ENCODE data around the gene FARP1.

Gene FARP1

GRCh38 chr13:98332222-98332621 is 189.3 kb downstream of the FARP1 start:
- Mint-ChIP-seq H3K9me3 (no peaks in the 10 kb centered on the region), H3K4me3 (no peak overlapping the region), H3K36me3 (no peaks in the 10 kb centered on the region), H3K4me1 (no peaks in the 10 kb centered on the region), H3K27ac (no peak overlapping the region)
- ATAC-seq (no peak), DNase-seq (ENCODE audit: low spot score in 2 of 2) (no peak)

GRCh38 chr13:98332691-98333090 is 189.8 kb downstream of the FARP1 start:
- Mint-ChIP-seq H3K36me3 (no peaks in the 10 kb centered on the region), H3K4me1 (no peaks in the 10 kb centered on the region), H3K9me3 (no peaks in the 10 kb centered on the region), H3K27ac (no peak overlapping the region), H3K4me3 (no peak overlapping the region)
- ATAC-seq (no peak), DNase-seq (ENCODE audit: low spot score in 2 of 2) (no peak)

- H3K9me3 Mint-ChIP-seq, result no peaks in the 10 kb centered on the region
Measured at GRCh38 chr13:98333486-98333885, 190.6 kb downstream of the FARP1 start.

GRCh38 chr13:98334620-98335205 is 191.8 kb downstream of the FARP1 start:
- DNase-seq (ENCODE audit: low spot score in 2 of 2), result no peak
- Mint-ChIP-seq H3K4me1 (no peaks in the 10 kb centered on the region), H3K9me3 (no peaks in the 10 kb centered on the region), H3K4me3 (no peak overlapping the region), H3K27ac (no peak overlapping the region), H3K36me3 (no peaks in the 10 kb centered on the region)
- ATAC-seq, result no peak

More at GRCh38 chr13:98333486-98333885, 190.6 kb downstream of the FARP1 start:
- DNase-seq (ENCODE audit: low spot score in 2 of 2), result no peak
- no peak overlapping the region for H3K27ac Mint-ChIP-seq
- H3K36me3 Mint-ChIP-seq, result no peaks in the 10 kb centered on the region
- H3K4me3 Mint-ChIP-seq, result no peak overlapping the region
- no peaks in the 10 kb centered on the region for H3K4me1 Mint-ChIP-seq
- ATAC-seq, result no peak

- Mint-ChIP-seq H3K9me3 (no peaks in the 10 kb centered on the region), H3K4me1 (no peaks in the 10 kb centered on the region), H3K36me3 (no peaks in the 10 kb centered on the region), H3K27ac (no peak overlapping the region), H3K4me3 (no peak overlapping the region)
- no peak for DNase-seq (ENCODE audit: low spot score in 2 of 2)
- ATAC-seq, result no peak
Measured at GRCh38 chr13:98335721-98336120, 192.8 kb downstream of the FARP1 start.

- Mint-ChIP-seq H3K36me3 (no peaks in the 10 kb centered on the region), H3K4me3 (no peak overlapping the region), H3K27ac (no peak overlapping the region), H3K9me3 (no peaks in the 10 kb centered on the region), H3K4me1 (no peaks in the 10 kb centered on the region)
- ATAC-seq (no peak), DNase-seq (ENCODE audit: low spot score in 2 of 2) (no peak)
Measured at GRCh38 chr13:98338310-98338709, 195.4 kb downstream of the FARP1 start.

- H3K4me3 Mint-ChIP-seq, result no peak overlapping the region
- no peaks in the 10 kb centered on the region for H3K36me3 Mint-ChIP-seq
- H3K4me1 Mint-ChIP-seq, result no peaks in the 10 kb centered on the region
- no peaks in the 10 kb centered on the region for H3K9me3 Mint-ChIP-seq
- DNase-seq (ENCODE audit: low spot score in 2 of 2), result no peak
- no peak overlapping the region for H3K27ac Mint-ChIP-seq
- ATAC-seq, result no peak
Measured at GRCh38 chr13:98339684-98340425, 197.0 kb downstream of the FARP1 start.

- H3K27ac Mint-ChIP-seq, result no peak overlapping the region
Measured at GRCh38 chr13:98342953-98343352, 200.1 kb downstream of the FARP1 start.

GRCh38 chr13:98343461-98343860 is 200.6 kb downstream of the FARP1 start:
- no peak overlapping the region for H3K4me3 Mint-ChIP-seq
- no peaks in the 10 kb centered on the region for H3K9me3 Mint-ChIP-seq
- H3K36me3 Mint-ChIP-seq, result no peaks in the 10 kb centered on the region
- no peak for ATAC-seq
- DNase-seq (ENCODE audit: low spot score in 2 of 2), result no peak
- no peak overlapping the region for H3K27ac Mint-ChIP-seq
- no peaks in the 10 kb centered on the region for H3K4me1 Mint-ChIP-seq

More at GRCh38 chr13:98342953-98343352, 200.1 kb downstream of the FARP1 start:
- no peak overlapping the region for H3K4me3 Mint-ChIP-seq
- H3K4me1 Mint-ChIP-seq, result no peaks in the 10 kb centered on the region
- DNase-seq (ENCODE audit: low spot score in 2 of 2) (no peak), ATAC-seq (no peak)
- H3K9me3 Mint-ChIP-seq, result no peaks in the 10 kb centered on the region
- no peaks in the 10 kb centered on the region for H3K36me3 Mint-ChIP-seq

- no peaks in the 10 kb centered on the region for H3K9me3 Mint-ChIP-seq
- no peaks in the 10 kb centered on the region for H3K36me3 Mint-ChIP-seq
- no peak for ATAC-seq
- H3K4me3 Mint-ChIP-seq, result no peak overlapping the region
- DNase-seq (ENCODE audit: low spot score in 2 of 2), result no peak
- H3K4me1 Mint-ChIP-seq, result no peaks in the 10 kb centered on the region
- no peak overlapping the region for H3K27ac Mint-ChIP-seq
Measured at GRCh38 chr13:98344392-98344791, 201.5 kb downstream of the FARP1 start.

GRCh38 chr13:98345107-98345935 is 202.4 kb downstream of the FARP1 start:
- Mint-ChIP-seq H3K4me3 (no peak overlapping the region), H3K27ac (no peak overlapping the region), H3K36me3 (no peaks in the 10 kb centered on the region), H3K4me1 (no peaks in the 10 kb centered on the region), H3K9me3 (no peaks in the 10 kb centered on the region)
- ATAC-seq, result no peak
- no peak for DNase-seq (ENCODE audit: low spot score in 2 of 2)

GRCh38 chr13:98346904-98347636 is 204.2 kb downstream of the FARP1 start:
- no peak for DNase-seq (ENCODE audit: low spot score in 2 of 2)
- Mint-ChIP-seq H3K4me1 (no peaks in the 10 kb centered on the region), H3K36me3 (no peaks in the 10 kb centered on the region), H3K27ac (no peak overlapping the region), H3K4me3 (no peak overlapping the region), H3K9me3 (no peaks in the 10 kb centered on the region)
- ATAC-seq, result no peak

GRCh38 chr13:98347756-98348155 is 204.9 kb downstream of the FARP1 start:
- no peak overlapping the region for H3K27ac Mint-ChIP-seq
- no peak for ATAC-seq
- no peaks in the 10 kb centered on the region for H3K36me3 Mint-ChIP-seq
- no peak overlapping the region for H3K4me3 Mint-ChIP-seq
- H3K9me3 Mint-ChIP-seq, result no peaks in the 10 kb centered on the region
- DNase-seq (ENCODE audit: low spot score in 2 of 2), result no peak
- H3K4me1 Mint-ChIP-seq, result no peaks in the 10 kb centered on the region

- no peak overlapping the region for H3K4me3 Mint-ChIP-seq
Measured at GRCh38 chr13:98348466-98349200, 205.7 kb downstream of the FARP1 start.

More at GRCh38 chr13:98348466-98349200, 205.7 kb downstream of the FARP1 start:
- H3K36me3 Mint-ChIP-seq, result no peaks in the 10 kb centered on the region
- DNase-seq (ENCODE audit: low spot score in 2 of 2) (no peak), ATAC-seq (no peak)
- H3K27ac Mint-ChIP-seq, result no peak overlapping the region
- H3K9me3 Mint-ChIP-seq, result no peaks in the 10 kb centered on the region
- H3K4me1 Mint-ChIP-seq, result no peaks in the 10 kb centered on the region

All from stimulated activated effector memory CD8-positive, alpha-beta T cell treated with anti-CD3 and anti-CD28 coated beads, Interleukin-12 subunit alpha, Interleukin-12 subunit beta, amount 100 ng/mL, for 72 hours (primary cell).